SK-N-SH (cell line): Measurements from ENCODE around the gene NBEAL2. TPM values are rescaled to one million over a fixed set of nuclear protein-coding genes. Genes with fewer than 3 reads are reported as not detected.

ENCODE experiments used
- CTCF ChIA-PET: fragments of 300-600, 350-600 bp; formaldehyde crosslinking; extraction: SDS; loops from one replicate; lab custom pipeline; 2021; lab: Yijun Ruan, JAX
- POLR2A ChIA-PET: fragments of 350-600 bp; sonication (Branson Sonifier 250); formaldehyde crosslinking; extraction: SDS; loops from one replicate; lab custom pipeline; 2020; ENCODE audit warnings: antibody characterized with exemption, inconsistent platforms; lab: Yijun Ruan, JAX
- DNase-seq: peaks from one replicate; pipeline ENCODE4 v3.0.0; 2012
- H2AFZ ChIP-seq: fragments of 200-600 bp; sonication (generic); 2 replicates; pipeline ENCODE4 v1.8.1; 2016; ENCODE audit warnings: antibody characterized with exemption, mild to moderate bottlenecking, low read depth
- H3F3A ChIP-seq: fragments of 200-600 bp; sonication (generic); replicated peaks from 2 replicates; pipeline ENCODE3; 2016; ENCODE audit warnings: antibody characterized with exemption, mild to moderate bottlenecking; ENCODE audit not compliant: insufficient read depth
- H3K27ac ChIP-seq, 2 experiments: fragments of 200-500 bp in 1 of 2; fragments of 200-600 bp in 1 of 2; sonication (Bioruptor generic) in 1 of 2; sonication (generic), shearing (Covaris generic) in 1 of 2; 2 replicates each; pipeline versions ENCODE4 v1.5.1 to v1.6.1; 2014 to 2016; ENCODE audit warnings: low read depth in 2 of 2, inconsistent platforms in 1 of 2, low read length in 1 of 2, mild to moderate bottlenecking in 1 of 2, mixed read lengths in 1 of 2
- H3K27me3 ChIP-seq: fragments of 200-600 bp; sonication (generic), shearing (Covaris generic); 2 replicates; pipeline ENCODE4 v1.6.1; 2016; ENCODE audit warnings: mixed run types; ENCODE audit not compliant: insufficient read depth
- H3K36me3 ChIP-seq, 2 experiments: fragments of 200-500 bp in 1 of 2; fragments of 200-600 bp in 1 of 2; sonication (Bioruptor generic) in 1 of 2; sonication (generic) in 1 of 2; replicated peaks in 1 of 2; 2 replicates each; pipeline versions ENCODE3 to v1.5.1; 2014 to 2016; ENCODE audit warnings: low read length in 1 of 2, mild to moderate bottlenecking in 1 of 2; ENCODE audit not compliant: insufficient read depth in 2 of 2, control insufficient read depth in 1 of 2
- H3K4me1 ChIP-seq, 2 experiments: fragments of 200-500 bp in 1 of 2; fragments of 200-600 bp in 1 of 2; sonication (Bioruptor generic) in 1 of 2; sonication (generic), shearing (Covaris generic) in 1 of 2; 2 replicates each; pipeline versions ENCODE4 v1.5.1 to v1.6.1; 2014 to 2016; ENCODE audit warnings: low read depth in 1 of 2, low read length in 1 of 2, mixed run types in 1 of 2; ENCODE audit not compliant: insufficient read depth in 2 of 2, control insufficient read depth in 1 of 2
- H3K4me2 ChIP-seq: fragments of 200-600 bp; sonication (generic), shearing (Covaris generic); 2 replicates; pipeline ENCODE4 v1.6.1; 2017; ENCODE audit warnings: mixed run types
- H3K4me3 ChIP-seq, 2 experiments: fragments of 200-500 bp in 1 of 2; fragments of 200-600 bp in 1 of 2; sonication (Bioruptor generic) in 1 of 2; sonication (generic), shearing (Covaris generic) in 1 of 2; 2 replicates each; pipeline versions ENCODE4 v1.5.1 to v1.8.1; 2014 to 2016; ENCODE audit warnings: low read depth in 2 of 2, inconsistent platforms in 1 of 2, low read length in 1 of 2, mild to moderate bottlenecking in 1 of 2, mixed read lengths in 1 of 2, moderate library complexity in 1 of 2
- H3K79me2 ChIP-seq: fragments of 200-600 bp; sonication (generic); 2 replicates; pipeline ENCODE4 v1.8.1; 2017; ENCODE audit warnings: mild to moderate bottlenecking; ENCODE audit not compliant: insufficient read depth
- H3K9ac ChIP-seq: fragments of 200-600 bp; sonication (generic); 2 replicates; pipeline ENCODE4 v1.6.1; 2017; ENCODE audit warnings: mixed run types
- H3K9me2 ChIP-seq: fragments of 200-600 bp; sonication (generic); 2 replicates; pipeline ENCODE4 v1.6.1; 2017; ENCODE audit warnings: mixed run types
- H3K9me3 ChIP-seq: fragments of 200-600 bp; sonication (generic); 2 replicates; pipeline ENCODE4 v1.6.1; 2017; ENCODE audit warnings: mixed run types, mild to moderate bottlenecking, moderate library complexity
- H4K20me1 ChIP-seq: fragments of 200-600 bp; sonication (generic); 2 replicates; pipeline ENCODE4 v1.6.1; 2017; ENCODE audit warnings: mild to moderate bottlenecking, mixed run types; ENCODE audit not compliant: insufficient read depth
- EZH2phosphoT487 ChIP-seq: fragments of 200-600 bp; sonication (generic); IDR thresholded peaks from 2 replicates; pipeline ENCODE4 v1.6.1; 2017; ENCODE audit warnings: low read depth, mixed run types, mild to moderate bottlenecking, antibody characterized with exemption, moderate library complexity, borderline replicate concordance
- FOSL2 ChIP-seq: IDR thresholded peaks from 2 replicates; pipeline ENCODE4 v1.4.0; 2012; ENCODE audit warnings: low read depth, mild to moderate bottlenecking, moderate library complexity, borderline replicate concordance
- JUND ChIP-seq: IDR thresholded peaks from 2 replicates; pipeline ENCODE4 v1.4.0; 2012
- MXI1 ChIP-seq: IDR thresholded peaks from 2 replicates; pipeline ENCODE4 v1.6.1; 2012; ENCODE audit warnings: mild to moderate bottlenecking, low read depth, low read length, improper control_type of control experiment
- RFX5 ChIP-seq: IDR thresholded peaks from 2 replicates; pipeline ENCODE4 v1.6.1; 2012; ENCODE audit warnings: mild to moderate bottlenecking, improper control_type of control experiment, low read length
- SIN3A ChIP-seq: IDR thresholded peaks from 2 replicates; pipeline ENCODE4 v1.6.1; 2012; ENCODE audit warnings: low read depth, mild to moderate bottlenecking, low read length, moderate library complexity, borderline replicate concordance
- WGBS: methylation state at CpG from one replicate; pipeline ENCODE4 v1.1.6; 2017; ENCODE audit warnings: low lambda C conversion rate; 5-methylcytosine and 5-hydroxymethylcytosine counted together
- polyA plus RNA-seq, 3 experiments: library from polyadenylated mRNA; depleted of rRNA; stranded (reverse); fragments of >200 nt; gene quantifications; 2 replicates each; pipeline ENCODE4 v1.2.3, GENCODE V29; 2012
- TF ChIP-seq, protein P1 (sequence below): IDR thresholded peaks from 2 replicates; pipeline ENCODE4 v1.4.0; 2012; ENCODE audit warnings: low read depth, borderline replicate concordance
- TF ChIP-seq, protein P2 (sequence below): IDR thresholded peaks from 2 replicates; pipeline ENCODE4 v1.6.1; 2012; ENCODE audit warnings: mild to moderate bottlenecking, low read depth, low read length, moderate library complexity

NBEAL2 gene
- polyA plus RNA-seq, 1 of the 3 experiments (the other 2 are of a cell fraction) = 20.3 TPM

- TF ChIP-seq, protein P1, sequence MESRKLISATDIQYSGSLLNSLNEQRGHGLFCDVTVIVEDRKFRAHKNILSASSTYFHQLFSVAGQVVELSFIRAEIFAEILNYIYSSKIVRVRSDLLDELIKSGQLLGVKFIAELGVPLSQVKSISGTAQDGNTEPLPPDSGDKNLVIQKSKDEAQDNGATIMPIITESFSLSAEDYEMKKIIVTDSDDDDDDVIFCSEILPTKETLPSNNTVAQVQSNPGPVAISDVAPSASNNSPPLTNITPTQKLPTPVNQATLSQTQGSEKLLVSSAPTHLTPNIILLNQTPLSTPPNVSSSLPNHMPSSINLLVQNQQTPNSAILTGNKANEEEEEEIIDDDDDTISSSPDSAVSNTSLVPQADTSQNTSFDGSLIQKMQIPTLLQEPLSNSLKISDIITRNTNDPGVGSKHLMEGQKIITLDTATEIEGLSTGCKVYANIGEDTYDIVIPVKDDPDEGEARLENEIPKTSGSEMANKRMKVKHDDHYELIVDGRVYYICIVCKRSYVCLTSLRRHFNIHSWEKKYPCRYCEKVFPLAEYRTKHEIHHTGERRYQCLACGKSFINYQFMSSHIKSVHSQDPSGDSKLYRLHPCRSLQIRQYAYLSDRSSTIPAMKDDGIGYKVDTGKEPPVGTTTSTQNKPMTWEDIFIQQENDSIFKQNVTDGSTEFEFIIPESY = no peak
Measured at GRCh38 chr3:46993986-46994385, 14.5 kb downstream of the NBEAL2 start (continued).

- CTCF ChIA-PET = interaction anchor here (0.7 to 4.8 kb wide), 5 partner anchors 10 to 149 kb away, joined by 3 to 44 read pairs (median 7); no protein-coding TSS in a partner anchor
- H3K9me3 ChIP-seq = no peaks in the 10 kb centered on the region
- peak; percentile 18 for DNase-seq
- no peak overlapping the region for H3K4me3 ChIP-seq
- H2AFZ ChIP-seq = no peak overlapping the region
- POLR2A ChIA-PET = no interaction called here
- no peak overlapping the region for H3K27ac ChIP-seq
- H3K27me3 ChIP-seq = no peaks in the 10 kb centered on the region
- WGBS = 96% methylated on average over 7 of the region's 29 CpGs
- no peaks in the 10 kb centered on the region for H3K79me2 ChIP-seq
- no peak for TF ChIP-seq EZH2phosphoT487
- no peak for TF ChIP-seq RFX5
- TF ChIP-seq, protein P2, sequence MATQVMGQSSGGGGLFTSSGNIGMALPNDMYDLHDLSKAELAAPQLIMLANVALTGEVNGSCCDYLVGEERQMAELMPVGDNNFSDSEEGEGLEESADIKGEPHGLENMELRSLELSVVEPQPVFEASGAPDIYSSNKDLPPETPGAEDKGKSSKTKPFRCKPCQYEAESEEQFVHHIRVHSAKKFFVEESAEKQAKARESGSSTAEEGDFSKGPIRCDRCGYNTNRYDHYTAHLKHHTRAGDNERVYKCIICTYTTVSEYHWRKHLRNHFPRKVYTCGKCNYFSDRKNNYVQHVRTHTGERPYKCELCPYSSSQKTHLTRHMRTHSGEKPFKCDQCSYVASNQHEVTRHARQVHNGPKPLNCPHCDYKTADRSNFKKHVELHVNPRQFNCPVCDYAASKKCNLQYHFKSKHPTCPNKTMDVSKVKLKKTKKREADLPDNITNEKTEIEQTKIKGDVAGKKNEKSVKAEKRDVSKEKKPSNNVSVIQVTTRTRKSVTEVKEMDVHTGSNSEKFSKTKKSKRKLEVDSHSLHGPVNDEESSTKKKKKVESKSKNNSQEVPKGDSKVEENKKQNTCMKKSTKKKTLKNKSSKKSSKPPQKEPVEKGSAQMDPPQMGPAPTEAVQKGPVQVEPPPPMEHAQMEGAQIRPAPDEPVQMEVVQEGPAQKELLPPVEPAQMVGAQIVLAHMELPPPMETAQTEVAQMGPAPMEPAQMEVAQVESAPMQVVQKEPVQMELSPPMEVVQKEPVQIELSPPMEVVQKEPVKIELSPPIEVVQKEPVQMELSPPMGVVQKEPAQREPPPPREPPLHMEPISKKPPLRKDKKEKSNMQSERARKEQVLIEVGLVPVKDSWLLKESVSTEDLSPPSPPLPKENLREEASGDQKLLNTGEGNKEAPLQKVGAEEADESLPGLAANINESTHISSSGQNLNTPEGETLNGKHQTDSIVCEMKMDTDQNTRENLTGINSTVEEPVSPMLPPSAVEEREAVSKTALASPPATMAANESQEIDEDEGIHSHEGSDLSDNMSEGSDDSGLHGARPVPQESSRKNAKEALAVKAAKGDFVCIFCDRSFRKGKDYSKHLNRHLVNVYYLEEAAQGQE = no peak
- no peak for TF ChIP-seq MXI1
- no peak for TF ChIP-seq FOSL2
- no peak for TF ChIP-seq SIN3A
- no peak for TF ChIP-seq JUND
- TF ChIP-seq, all 33 proteins: peak for 0
- Histone ChIP-seq H3F3A (no peaks in the 10 kb centered on the region), H3K4me2 (no peak overlapping the region), H3K9ac (no peak overlapping the region), H3K9me2 (no peaks in the 10 kb centered on the region), H4K20me1 (no peaks in the 10 kb centered on the region), H3K36me3 (no peaks in the 10 kb centered on the region), H3K4me1 (peaks cover 0 to 2% of the 10 kb centered on the region in 2 experiments; a peak in 1 of 4 replicates)
Measured at GRCh38 chr3:46994801-46995731, 15.6 kb downstream of the NBEAL2 start.
